ENCODE results near the gene APOM. TPM values are rescaled to one million over a fixed set of nuclear protein-coding genes. Genes with fewer than 3 reads are reported as not detected.

Gene APOM
- total RNA-seq, 2 donors from 2014 or later: 5.0 to 6.0 TPM

DNA sequence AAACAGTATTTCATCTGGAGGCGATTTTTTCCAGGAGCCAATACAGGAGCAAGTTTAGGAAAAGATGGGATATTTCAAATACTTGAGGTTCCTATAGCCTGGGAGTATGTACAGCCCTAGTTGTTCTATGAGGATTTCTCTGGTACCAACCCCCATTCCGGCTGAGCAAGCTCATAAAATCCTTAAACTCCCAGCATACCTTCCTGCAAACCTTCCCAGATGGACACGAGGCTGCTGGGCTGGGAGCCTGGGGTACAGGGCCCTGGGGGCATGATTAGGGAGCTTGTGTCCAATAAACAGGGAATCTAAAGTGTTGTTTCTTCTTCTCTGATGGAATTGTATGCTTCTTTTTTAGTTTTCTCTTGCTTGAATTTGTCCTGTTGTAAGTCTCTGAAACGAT is 33.7 kb upstream of the APOM start:
- peak overlapping the region; percentile 85 to 97 for H3K4me3 Mint-ChIP-seq
- DNase-seq (no peak), ATAC-seq (replicated peaks in 1 of 2) (no peak)
- no peaks in the 10 kb centered on the region for H3K9me3 Mint-ChIP-seq
- peaks cover 20 to 41% of the 10 kb centered on the region in 2 donors for H3K36me3 Mint-ChIP-seq (ENCODE audit: insufficient read depth in 2 of 2)
- no peaks in the 10 kb centered on the region for H3K27me3 Mint-ChIP-seq (ENCODE audit: low read depth)
- peak overlapping the region; percentile 98 for H3K27ac Mint-ChIP-seq
- H3K4me1 Mint-ChIP-seq (ENCODE audit: low read depth): peaks cover 39% of the 10 kb centered on the region

DNA sequence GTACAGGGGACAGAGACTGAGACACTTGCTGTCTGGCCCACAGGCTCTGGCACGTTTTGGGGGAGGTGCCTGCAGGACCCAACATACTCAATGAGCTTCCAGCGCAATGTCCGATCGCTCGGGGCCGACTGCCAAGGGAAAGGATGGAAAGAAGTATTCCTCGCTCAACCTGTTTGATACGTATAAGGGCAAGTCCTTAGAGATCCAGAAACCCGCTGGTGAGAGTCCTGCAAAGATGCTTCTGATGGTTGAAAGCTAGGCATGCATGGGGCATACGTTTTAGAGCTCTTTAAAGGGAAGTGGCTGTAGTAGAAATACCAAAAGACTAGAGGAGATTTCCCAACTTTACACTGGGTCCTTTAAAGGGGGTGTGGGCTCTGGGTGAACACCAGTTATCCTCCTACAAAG is 33.0 kb upstream of the APOM start:
- Mint-ChIP-seq H3K36me3 (ENCODE audit: insufficient read depth in 2 of 2) (peaks cover 26 to 48% of the 10 kb centered on the region in 2 donors), H3K9me3 (no peaks in the 10 kb centered on the region), H3K4me1 (ENCODE audit: low read depth) (peaks cover 33% of the 10 kb centered on the region), H3K27me3 (ENCODE audit: low read depth) (no peaks in the 10 kb centered on the region), H3K27ac (peak overlapping the region; percentile 98), H3K4me3 (peak overlapping the region; percentile 85 to 97)
- no peak for ATAC-seq (replicated peaks in 1 of 2)
- DNase-seq: no peak

DNA sequence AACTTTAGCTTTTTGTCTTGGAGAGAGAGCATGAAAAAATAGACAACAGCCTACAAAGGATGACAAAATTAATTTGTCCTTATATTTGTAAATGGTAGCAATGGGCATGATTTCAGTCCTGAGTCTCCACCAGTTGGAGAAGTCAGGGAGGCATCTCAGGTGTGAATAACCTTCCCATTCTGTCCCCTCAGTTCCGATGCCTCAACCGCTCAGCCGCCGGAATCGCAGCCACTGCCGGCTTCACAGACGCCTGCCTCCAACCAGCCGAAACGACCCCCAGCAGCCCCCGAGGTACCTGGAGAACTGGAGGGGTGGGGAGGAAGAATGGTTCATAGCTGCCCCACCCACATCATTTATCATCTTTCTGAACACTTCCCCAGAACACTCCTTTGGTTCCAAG is 31.6 kb upstream of the APOM start:
- DNase-seq: no peak
- no peaks in the 10 kb centered on the region for H3K27me3 Mint-ChIP-seq (ENCODE audit: low read depth)
- H3K27ac Mint-ChIP-seq: no peak overlapping the region

DNA sequence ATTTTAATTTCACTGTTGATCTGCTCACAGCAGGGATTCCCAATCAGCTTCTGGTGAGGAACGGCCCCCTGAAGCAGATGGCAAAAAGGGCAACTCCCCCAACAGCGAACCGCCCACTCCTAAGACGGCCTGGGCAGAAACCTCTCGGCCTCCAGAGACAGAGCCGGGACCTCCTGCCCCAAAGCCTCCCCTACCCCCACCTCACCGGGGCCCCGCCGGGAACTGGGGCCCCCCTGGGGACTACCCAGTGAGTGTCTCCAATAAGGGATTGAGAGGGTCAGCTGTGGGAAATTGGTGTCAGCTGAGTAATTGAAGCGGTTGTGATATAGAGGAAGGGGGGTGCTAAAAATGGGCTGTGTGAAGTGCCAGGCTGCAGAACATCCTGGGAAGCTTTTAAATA is 28.7 kb upstream of the APOM start:
- no peak overlapping the region for H3K4me3 Mint-ChIP-seq
- H3K36me3 Mint-ChIP-seq (ENCODE audit: insufficient read depth in 2 of 2): peaks cover 29 to 64% of the 10 kb centered on the region in 2 donors
- peak overlapping the region; percentile 30 for H3K27ac Mint-ChIP-seq
- no peaks in the 10 kb centered on the region for H3K27me3 Mint-ChIP-seq (ENCODE audit: low read depth)
- H3K4me1 Mint-ChIP-seq (ENCODE audit: low read depth): peaks cover 30% of the 10 kb centered on the region
- DNase-seq (no peak), ATAC-seq (replicated peaks in 1 of 2) (no peak)
- H3K9me3 Mint-ChIP-seq: no peaks in the 10 kb centered on the region

More for the DNA sequence above, 31.6 kb upstream of the APOM start:
- no peak for ATAC-seq (replicated peaks in 1 of 2)
- Mint-ChIP-seq H3K36me3 (ENCODE audit: insufficient read depth in 2 of 2) (peaks cover 27 to 53% of the 10 kb centered on the region in 2 donors), H3K4me3 (no peak overlapping the region), H3K9me3 (no peaks in the 10 kb centered on the region), H3K4me1 (ENCODE audit: low read depth) (peaks cover 20% of the 10 kb centered on the region)

DNA sequence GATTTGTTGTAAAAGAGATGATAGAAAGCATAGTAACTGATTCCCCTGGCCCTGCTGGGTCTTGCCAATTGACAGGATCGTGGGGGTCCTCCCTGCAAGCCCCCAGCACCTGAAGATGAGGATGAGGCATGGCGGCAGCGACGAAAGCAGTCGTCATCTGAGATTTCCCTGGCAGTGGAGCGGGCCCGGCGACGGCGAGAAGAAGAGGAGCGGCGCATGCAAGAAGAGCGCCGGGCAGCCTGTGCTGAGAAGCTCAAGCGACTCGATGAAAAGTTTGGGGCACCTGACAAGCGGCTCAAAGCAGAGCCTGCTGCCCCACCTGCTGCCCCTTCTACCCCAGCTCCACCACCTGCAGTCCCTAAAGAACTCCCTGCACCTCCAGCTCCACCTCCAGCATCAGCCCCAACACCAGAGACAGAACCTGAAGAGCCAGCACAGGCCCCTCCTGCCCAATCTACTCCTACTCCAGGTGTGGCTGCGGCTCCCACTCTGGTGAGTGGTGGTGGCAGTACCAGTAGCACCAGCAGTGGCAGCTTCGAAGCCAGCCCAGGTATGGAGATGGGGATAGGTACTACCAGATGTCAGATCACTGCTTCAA is 27.9 kb upstream of the APOM start:
- peaks cover 22% of the 10 kb centered on the region for H3K4me1 Mint-ChIP-seq (ENCODE audit: low read depth)
- no peak overlapping the region for H3K4me3 Mint-ChIP-seq
- H3K9me3 Mint-ChIP-seq: no peaks in the 10 kb centered on the region
- H3K36me3 Mint-ChIP-seq (ENCODE audit: insufficient read depth in 2 of 2): peaks cover 23 to 65% of the 10 kb centered on the region in 2 donors
- no peak for DNase-seq
- no peaks in the 10 kb centered on the region for H3K27me3 Mint-ChIP-seq (ENCODE audit: low read depth)
- H3K27ac Mint-ChIP-seq: no peak overlapping the region
- no peak for ATAC-seq (replicated peaks in 1 of 2)

DNA sequence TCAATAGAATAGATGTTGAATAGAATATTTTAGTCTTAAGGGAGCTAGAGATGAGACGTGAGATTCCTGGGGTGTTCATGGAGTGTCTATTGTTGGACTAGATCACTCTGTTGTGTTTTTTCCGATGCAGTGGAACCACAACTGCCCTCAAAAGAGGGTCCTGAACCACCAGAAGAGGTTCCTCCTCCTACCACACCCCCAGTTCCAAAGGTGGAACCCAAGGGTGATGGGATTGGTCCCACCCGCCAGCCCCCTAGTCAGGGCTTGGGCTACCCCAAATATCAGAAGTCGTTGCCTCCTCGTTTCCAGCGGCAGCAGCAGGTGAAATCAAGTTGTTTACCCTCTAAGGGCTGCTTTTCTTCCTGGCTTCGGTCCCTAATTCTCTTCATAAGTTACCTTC is 26.7 kb upstream of the APOM start:
- Mint-ChIP-seq H3K27me3 (ENCODE audit: low read depth) (no peaks in the 10 kb centered on the region), H3K4me1 (ENCODE audit: low read depth) (peaks cover 24% of the 10 kb centered on the region), H3K9me3 (no peaks in the 10 kb centered on the region), H3K36me3 (ENCODE audit: insufficient read depth in 2 of 2) (peaks cover 22 to 64% of the 10 kb centered on the region in 2 donors), H3K4me3 (no peak overlapping the region), H3K27ac (no peak overlapping the region)
- ATAC-seq (replicated peaks in 1 of 2): no peak
- no peak for DNase-seq

DNA sequence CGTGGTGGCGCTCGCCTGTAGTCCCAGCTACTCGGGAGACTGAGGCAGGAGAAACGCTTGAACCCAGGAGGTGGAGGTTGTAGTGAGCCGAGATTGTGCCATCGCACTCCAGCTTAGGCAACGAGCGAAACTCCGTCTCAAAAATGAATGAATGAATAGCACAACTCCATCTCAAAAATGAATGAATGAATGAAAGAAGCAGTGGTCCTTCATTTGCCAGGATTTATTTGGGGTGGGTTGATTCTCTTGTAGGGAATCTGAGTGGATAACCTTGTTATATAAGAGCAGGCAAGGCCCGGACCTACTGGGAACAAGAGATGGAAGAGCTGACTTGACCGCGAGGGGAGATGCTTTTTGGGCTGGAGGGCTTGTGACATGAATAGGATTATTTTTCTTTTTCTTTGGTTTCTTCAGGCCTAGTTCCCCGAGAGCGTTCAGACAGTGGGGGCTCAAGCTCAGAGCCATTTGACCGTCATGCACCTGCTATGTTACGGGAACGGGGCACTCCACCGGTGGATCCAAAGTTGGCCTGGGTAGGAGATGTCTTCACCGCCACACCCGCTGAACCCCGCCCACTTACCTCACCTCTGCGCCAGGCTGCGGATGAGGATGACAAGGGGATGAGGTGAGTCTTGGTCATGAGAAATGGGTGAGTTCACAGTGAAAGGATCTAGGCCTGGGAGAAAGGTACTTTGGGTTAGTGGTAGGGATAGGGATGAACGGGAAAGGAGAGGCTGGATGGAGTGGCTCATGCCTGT is 25.3 kb upstream of the APOM start:
- no peaks in the 10 kb centered on the region for H3K9me3 Mint-ChIP-seq
- no peak for ATAC-seq (replicated peaks in 1 of 2)
- peaks cover 23% of the 10 kb centered on the region for H3K4me1 Mint-ChIP-seq (ENCODE audit: low read depth)
- no peaks in the 10 kb centered on the region for H3K27me3 Mint-ChIP-seq (ENCODE audit: low read depth)
- peaks cover 24 to 59% of the 10 kb centered on the region in 2 donors for H3K36me3 Mint-ChIP-seq (ENCODE audit: insufficient read depth in 2 of 2)
- no peak overlapping the region for H3K27ac Mint-ChIP-seq
- no peak for DNase-seq
- no peak overlapping the region for H3K4me3 Mint-ChIP-seq

DNA sequence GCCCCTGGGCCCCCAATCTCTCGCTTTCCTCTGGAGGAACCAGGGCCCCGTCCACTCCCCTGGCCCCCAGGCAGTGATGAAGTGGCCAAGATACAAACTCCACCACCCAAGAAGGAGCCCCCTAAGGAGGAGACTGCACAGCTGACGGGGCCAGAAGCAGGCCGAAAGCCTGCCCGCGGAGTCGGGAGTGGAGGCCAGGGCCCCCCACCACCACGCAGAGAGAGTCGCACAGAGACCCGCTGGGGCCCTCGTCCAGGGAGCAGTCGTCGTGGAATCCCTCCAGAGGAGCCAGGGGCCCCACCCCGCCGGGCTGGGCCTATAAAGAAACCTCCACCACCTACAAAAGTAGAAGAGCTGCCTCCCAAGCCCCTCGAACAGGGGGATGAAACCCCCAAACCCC is 24.5 kb upstream of the APOM start:
- ATAC-seq (replicated peaks in 1 of 2): no peak
- H3K9me3 Mint-ChIP-seq: no peaks in the 10 kb centered on the region

DNA sequence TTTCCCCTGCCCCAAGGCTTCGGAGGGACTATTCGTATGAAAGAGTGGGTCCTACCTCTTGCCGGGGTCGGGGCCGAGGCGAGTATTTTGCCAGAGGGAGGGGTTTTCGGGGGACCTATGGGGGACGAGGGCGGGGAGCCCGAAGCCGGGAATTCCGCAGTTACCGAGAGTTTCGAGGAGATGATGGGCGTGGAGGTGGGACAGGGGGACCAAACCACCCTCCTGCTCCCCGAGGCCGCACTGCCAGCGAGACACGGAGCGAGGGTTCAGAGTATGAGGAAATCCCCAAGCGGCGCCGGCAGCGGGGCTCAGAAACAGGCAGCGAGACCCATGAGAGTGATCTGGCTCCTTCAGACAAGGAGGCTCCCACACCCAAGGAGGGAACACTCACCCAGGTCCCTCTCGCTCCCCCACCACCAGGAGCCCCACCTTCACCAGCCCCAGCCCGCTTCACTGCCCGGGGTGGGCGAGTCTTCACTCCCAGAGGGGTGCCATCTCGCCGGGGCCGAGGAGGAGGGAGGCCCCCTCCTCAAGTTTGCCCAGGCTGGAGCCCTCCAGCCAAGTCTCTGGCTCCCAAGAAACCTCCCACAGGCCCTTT is 23.9 kb upstream of the APOM start:
- H3K4me1 Mint-ChIP-seq (ENCODE audit: low read depth): peaks cover 21% of the 10 kb centered on the region
- peaks cover 21 to 53% of the 10 kb centered on the region in 2 donors for H3K36me3 Mint-ChIP-seq (ENCODE audit: insufficient read depth in 2 of 2)
- ATAC-seq (replicated peaks in 1 of 2) (no peak), DNase-seq (no peak)
- H3K9me3 Mint-ChIP-seq: no peaks in the 10 kb centered on the region
- no peak overlapping the region for H3K4me3 Mint-ChIP-seq
- no peaks in the 10 kb centered on the region for H3K27me3 Mint-ChIP-seq (ENCODE audit: low read depth)
- no peak overlapping the region for H3K27ac Mint-ChIP-seq

More for the DNA sequence above, 24.5 kb upstream of the APOM start:
- no peak overlapping the region for H3K4me3 Mint-ChIP-seq
- H3K36me3 Mint-ChIP-seq (ENCODE audit: insufficient read depth in 2 of 2): peaks cover 23 to 58% of the 10 kb centered on the region in 2 donors
- no peaks in the 10 kb centered on the region for H3K27me3 Mint-ChIP-seq (ENCODE audit: low read depth)
- H3K4me1 Mint-ChIP-seq (ENCODE audit: low read depth): peaks cover 21% of the 10 kb centered on the region
- no peak for DNase-seq
- no peak overlapping the region for H3K27ac Mint-ChIP-seq

DNA sequence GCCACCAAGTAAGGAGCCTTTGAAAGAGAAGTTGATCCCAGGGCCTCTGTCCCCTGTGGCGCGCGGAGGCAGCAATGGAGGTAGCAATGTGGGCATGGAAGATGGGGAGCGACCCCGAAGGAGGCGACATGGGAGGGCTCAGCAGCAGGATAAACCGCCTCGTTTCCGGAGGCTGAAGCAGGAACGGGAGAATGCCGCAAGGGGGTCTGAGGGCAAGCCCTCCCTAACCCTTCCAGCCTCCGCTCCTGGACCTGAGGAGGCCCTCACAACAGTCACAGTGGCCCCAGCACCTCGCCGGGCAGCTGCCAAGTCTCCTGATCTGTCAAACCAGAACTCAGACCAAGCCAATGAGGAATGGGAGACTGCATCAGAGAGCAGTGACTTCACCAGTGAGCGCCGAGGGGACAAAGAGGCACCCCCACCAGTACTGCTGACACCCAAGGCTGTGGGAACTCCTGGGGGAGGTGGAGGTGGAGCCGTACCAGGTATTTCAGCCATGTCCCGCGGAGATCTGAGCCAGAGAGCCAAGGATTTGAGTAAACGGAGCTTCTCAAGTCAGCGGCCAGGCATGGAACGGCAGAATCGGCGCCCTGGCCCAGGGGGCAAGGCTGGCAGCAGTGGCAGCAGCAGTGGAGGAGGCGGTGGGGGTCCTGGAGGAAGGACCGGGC is 23.3 kb upstream of the APOM start:
- ATAC-seq (replicated peaks in 1 of 2): no peak
- H3K27ac Mint-ChIP-seq: no peak overlapping the region

DNA sequence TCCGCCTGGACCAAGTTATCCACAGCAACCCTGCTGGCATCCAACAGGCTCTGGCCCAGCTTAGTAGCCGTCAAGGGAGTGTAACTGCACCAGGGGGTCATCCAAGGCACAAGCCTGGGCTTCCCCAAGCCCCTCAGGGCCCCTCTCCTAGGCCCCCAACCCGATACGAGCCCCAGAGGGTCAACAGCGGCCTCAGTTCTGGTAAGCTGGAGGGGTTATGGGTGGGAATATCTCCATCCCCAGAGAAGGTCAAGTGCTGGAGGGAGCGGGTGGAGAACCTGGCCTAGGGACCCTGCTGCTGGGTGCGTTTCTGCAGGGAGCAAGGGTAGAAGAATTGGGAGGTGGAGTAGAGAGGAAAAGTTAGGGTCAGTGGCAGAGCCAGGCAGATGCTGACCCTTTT is 22.2 kb upstream of the APOM start:
- DNase-seq: no peak
- no peaks in the 10 kb centered on the region for H3K27me3 Mint-ChIP-seq (ENCODE audit: low read depth)
- no peak for ATAC-seq (replicated peaks in 1 of 2)
- peaks cover 14 to 44% of the 10 kb centered on the region in 2 donors for H3K36me3 Mint-ChIP-seq (ENCODE audit: insufficient read depth in 2 of 2)
- no peak overlapping the region for H3K4me3 Mint-ChIP-seq
- H3K27ac Mint-ChIP-seq: no peak overlapping the region
- H3K9me3 Mint-ChIP-seq: no peaks in the 10 kb centered on the region
- H3K4me1 Mint-ChIP-seq (ENCODE audit: low read depth): peaks cover 21% of the 10 kb centered on the region

More for the DNA sequence above, 23.3 kb upstream of the APOM start:
- Mint-ChIP-seq H3K27me3 (ENCODE audit: low read depth) (no peaks in the 10 kb centered on the region), H3K4me1 (ENCODE audit: low read depth) (peaks cover 21% of the 10 kb centered on the region), H3K36me3 (ENCODE audit: insufficient read depth in 2 of 2) (peaks cover 17 to 52% of the 10 kb centered on the region in 2 donors), H3K4me3 (no peak overlapping the region), H3K9me3 (no peaks in the 10 kb centered on the region)
- DNase-seq: no peak

DNA sequence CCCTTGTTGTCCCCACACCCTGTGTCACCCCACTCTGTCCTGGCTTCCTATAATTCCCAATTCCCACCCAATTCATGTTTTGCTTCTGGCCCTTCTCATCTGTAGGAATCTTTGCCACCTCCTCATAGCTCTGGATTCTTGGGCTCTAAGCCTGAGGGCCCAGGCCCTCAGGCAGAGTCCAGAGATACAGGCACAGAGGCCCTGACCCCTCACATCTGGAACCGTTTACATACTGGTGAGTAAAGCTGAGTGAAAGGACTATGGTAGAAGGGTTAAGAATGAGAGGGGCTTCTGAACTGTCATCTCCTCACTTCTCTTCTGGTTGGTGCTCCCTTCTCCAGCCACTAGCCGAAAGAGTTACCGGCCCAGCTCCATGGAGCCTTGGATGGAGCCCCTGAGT is 21.6 kb upstream of the APOM start:
- Mint-ChIP-seq H3K4me1 (ENCODE audit: low read depth) (peaks cover 21% of the 10 kb centered on the region), H3K27ac (peak overlapping the region; percentile 39), H3K4me3 (no peak overlapping the region), H3K36me3 (ENCODE audit: insufficient read depth in 2 of 2) (peaks cover 14 to 47% of the 10 kb centered on the region in 2 donors), H3K9me3 (no peaks in the 10 kb centered on the region), H3K27me3 (ENCODE audit: low read depth) (no peaks in the 10 kb centered on the region)
- ATAC-seq (replicated peaks in 1 of 2): no peak
- no peak for DNase-seq

DNA sequence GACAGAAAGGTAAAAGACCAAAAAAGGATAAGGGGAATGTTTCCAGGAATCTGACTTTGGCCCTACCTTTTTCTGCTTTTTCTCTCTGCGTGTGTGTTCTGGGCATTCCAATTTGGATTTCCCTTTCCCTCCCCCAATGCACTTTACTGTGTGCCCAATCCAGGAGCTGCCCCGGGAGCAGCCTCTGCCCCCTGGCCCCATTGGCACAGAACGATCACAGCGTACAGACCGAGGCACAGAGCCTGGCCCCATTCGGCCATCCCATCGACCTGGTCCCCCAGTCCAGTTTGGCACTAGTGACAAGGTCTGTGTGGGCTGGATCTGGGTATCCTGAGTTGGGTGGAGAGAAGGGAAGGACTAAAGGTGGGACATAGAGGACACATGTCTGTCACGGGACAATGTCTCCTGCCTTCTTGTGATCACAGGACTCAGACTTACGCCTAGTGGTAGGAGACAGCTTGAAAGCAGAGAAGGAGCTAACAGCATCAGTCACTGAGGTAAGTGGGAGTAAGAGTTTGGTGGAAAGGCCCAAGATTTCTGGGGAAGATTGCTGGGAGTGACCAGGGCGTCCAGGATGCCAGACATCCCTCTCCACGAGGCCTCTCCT is 20.6 kb upstream of the APOM start:
- H3K27me3 Mint-ChIP-seq (ENCODE audit: low read depth): no peaks in the 10 kb centered on the region
- no peak overlapping the region for H3K4me3 Mint-ChIP-seq
- peaks cover 25% of the 10 kb centered on the region for H3K4me1 Mint-ChIP-seq (ENCODE audit: low read depth)
- no peak overlapping the region for H3K27ac Mint-ChIP-seq
- DNase-seq (no peak), ATAC-seq (replicated peaks in 1 of 2) (no peak)
- peaks cover 11 to 40% of the 10 kb centered on the region in 2 donors for H3K36me3 Mint-ChIP-seq (ENCODE audit: insufficient read depth in 2 of 2)
- H3K9me3 Mint-ChIP-seq: no peaks in the 10 kb centered on the region

Data from activated T-cell treated with anti-CD3 and anti-CD28 coated beads, Interleukin-2, amount 50 U/mL, for 72 hours (primary cell).